Measurements from ENCODE around the gene DLG2. TPM values are rescaled to one million over a fixed set of nuclear protein-coding genes. Genes with fewer than 3 reads are reported as not detected.

The DLG2 gene
- total and polyA plus RNA-seq, 7 donors = 0.60 to 25.8 (median 9.7) TPM; not detected in 1

GRCh38 chr11:83441601-83442000 is 2185.5 kb downstream of the DLG2 start:
- Histone ChIP-seq H3K36me3 (no peaks in the 10 kb centered on the region), H3K9me3 (no peaks in the 10 kb centered on the region), H3K4me1 (no peaks in the 10 kb centered on the region), H3K27ac (no peak overlapping the region), H3K27me3 (no peaks in the 10 kb centered on the region), H3K4me3 (no peak overlapping the region)
- TF ChIP-seq EP300 (IDR thresholded peaks at IDR 0.05) (no peak), POLR2AphosphoS5 (IDR thresholded peaks at IDR 0.05) (no peak), POLR2A (IDR thresholded peaks at IDR 0.05) (no peak), CTCF (IDR thresholded peaks at IDR 0.05) (no peak)
- intact Hi-C loops (cut with DNase I) = no loop called here
- 75 to 91% methylated on average over 2 of the region's 2 CpGs for WGBS, 2 donors
- no peak for DNase-seq

GRCh38 chr11:83441171-83441570 is 2186.0 kb downstream of the DLG2 start:
- Histone ChIP-seq H3K36me3 (no peaks in the 10 kb centered on the region), H3K27me3 (no peaks in the 10 kb centered on the region), H3K4me3 (no peak overlapping the region), H3K27ac (no peak overlapping the region), H3K9me3 (no peaks in the 10 kb centered on the region), H3K4me1 (no peaks in the 10 kb centered on the region)
- no peak for TF ChIP-seq CTCF (IDR thresholded peaks at IDR 0.05)
- no peak for TF ChIP-seq POLR2AphosphoS5 (IDR thresholded peaks at IDR 0.05)
- no peak for TF ChIP-seq EP300 (IDR thresholded peaks at IDR 0.05)
- no peak for TF ChIP-seq POLR2A (IDR thresholded peaks at IDR 0.05)
- 60 to 67% methylated on average over 4 of the region's 4 CpGs for WGBS, 2 donors
- DNase-seq = no peak
- intact Hi-C loops (cut with DNase I) = no loop called here

- DNase-seq = no peak
- WGBS, 2 donors = 49 to 64% methylated on average over 2 of the region's 2 CpGs
- H3K27me3 ChIP-seq = no peaks in the 10 kb centered on the region
- no peak overlapping the region for H3K27ac ChIP-seq
- H3K4me1 ChIP-seq = no peaks in the 10 kb centered on the region
- no peaks in the 10 kb centered on the region for H3K36me3 ChIP-seq
- no peak for TF ChIP-seq CTCF (IDR thresholded peaks at IDR 0.05)
- no peak for TF ChIP-seq POLR2A (IDR thresholded peaks at IDR 0.05)
- TF ChIP-seq POLR2AphosphoS5 (IDR thresholded peaks at IDR 0.05) = no peak
- no peak for TF ChIP-seq EP300 (IDR thresholded peaks at IDR 0.05)
- no peak overlapping the region for H3K4me3 ChIP-seq
- intact Hi-C loops (cut with DNase I) = no loop called here
- H3K9me3 ChIP-seq = no peaks in the 10 kb centered on the region
Observed at GRCh38 chr11:83438438-83438837, 2188.7 kb downstream of the DLG2 start.

- intact Hi-C loops (cut with DNase I) = no loop called here
- WGBS, 2 donors = 68 to 85% methylated on average over 4 of the region's 4 CpGs
Observed at GRCh38 chr11:83437939-83438338, 2189.2 kb downstream of the DLG2 start.

More at GRCh38 chr11:83437939-83438338, 2189.2 kb downstream of the DLG2 start:
- DNase-seq = no peak
- Histone ChIP-seq H3K36me3 (no peaks in the 10 kb centered on the region), H3K27ac (no peak overlapping the region), H3K4me1 (no peaks in the 10 kb centered on the region), H3K27me3 (no peaks in the 10 kb centered on the region), H3K4me3 (no peak overlapping the region), H3K9me3 (no peaks in the 10 kb centered on the region)
- TF ChIP-seq CTCF (IDR thresholded peaks at IDR 0.05) (no peak), EP300 (IDR thresholded peaks at IDR 0.05) (no peak), POLR2AphosphoS5 (IDR thresholded peaks at IDR 0.05) (no peak), POLR2A (IDR thresholded peaks at IDR 0.05) (no peak)

All from sigmoid colon (tissue), 7 donors.